Measurements from ENCODE around the gene HAS3.
"Not testable (repeated sequence)": the region's sequence is repeated elsewhere in the genome, so short reads cannot be mapped to it uniquely, and the experiment has no call there.

HAS3 gene

GRCh38 chr16:69126221-69126620 lies 20.8 kb downstream of the HAS3 start:
- TF ChIP-seq CTCF (IDR thresholded peaks at IDR 0.05; ENCODE audit: borderline replicate concordance, extremely low read depth, low read length, poor library complexity, severe bottlenecking) (no peak), EZH2 (IDR thresholded peaks at IDR 0.05; ENCODE audit: borderline replicate concordance, low read depth, low read length, severe bottlenecking) (no peak)
- Histone ChIP-seq H3K4me2 (ENCODE audit: insufficient read depth, low read length) (no peak overlapping the region), H2AFZ (ENCODE audit: low read depth, low read length) (no peak overlapping the region), H4K20me1 (ENCODE audit: insufficient read depth, low read length) (peaks cover 61% of the 10 kb centered on the region), H3K9me3 (ENCODE audit: insufficient read depth, low read length, severe bottlenecking) (no peaks in the 10 kb centered on the region), H3K36me3 (ENCODE audit: insufficient read depth, low read length) (peaks cover 64% of the 10 kb centered on the region), H3K9ac (ENCODE audit: low read depth, low read length) (no peak overlapping the region), H3K4me3 (ENCODE audit: low read depth in 1 of 2, low read length in 2 of 2) (no peak overlapping the region), H3K4me1 (ENCODE audit: insufficient read depth, low read length) (peaks cover 14% of the 10 kb centered on the region), H3K27ac (ENCODE audit: low read length) (no peak overlapping the region), H3K27me3 (ENCODE audit: insufficient read depth, low read length, poor library complexity) (no peaks in the 10 kb centered on the region), H3K79me2 (ENCODE audit: insufficient read depth, low read length) (peaks cover 90% of the 10 kb centered on the region)
- ATAC-seq (ENCODE audit: insufficient read depth, low read depth) = no peak
- DNase-seq = no peak

GRCh38 chr16:69126801-69127200 lies 21.3 kb downstream of the HAS3 start:
- not testable (repeated sequence) for H3K4me3 ChIP-seq (ENCODE audit: low read depth in 1 of 2, low read length in 2 of 2); DNase-seq; ATAC-seq (ENCODE audit: insufficient read depth, low read depth); H3K4me2 ChIP-seq (ENCODE audit: insufficient read depth, low read length); H2AFZ ChIP-seq (ENCODE audit: low read depth, low read length); H3K27ac ChIP-seq (ENCODE audit: low read length); H3K27me3 ChIP-seq (ENCODE audit: insufficient read depth, low read length, poor library complexity); H3K9me3 ChIP-seq (ENCODE audit: insufficient read depth, low read length, severe bottlenecking); H3K9ac ChIP-seq (ENCODE audit: low read depth, low read length)
- Histone ChIP-seq H4K20me1 (ENCODE audit: insufficient read depth, low read length) (peaks cover 63% of the 10 kb centered on the region), H3K79me2 (ENCODE audit: insufficient read depth, low read length) (peaks cover 96% of the 10 kb centered on the region), H3K36me3 (ENCODE audit: insufficient read depth, low read length) (peaks cover 62% of the 10 kb centered on the region), H3K4me1 (ENCODE audit: insufficient read depth, low read length) (peaks cover 14% of the 10 kb centered on the region)

GRCh38 chr16:69127966-69128510 lies 22.6 kb downstream of the HAS3 start:
- Histone ChIP-seq H3K4me2 (ENCODE audit: insufficient read depth, low read length) (no peak overlapping the region), H3K79me2 (ENCODE audit: insufficient read depth, low read length) (peaks cover 95% of the 10 kb centered on the region), H3K4me3 (ENCODE audit: low read depth in 1 of 2, low read length in 2 of 2) (no peak overlapping the region), H3K9ac (ENCODE audit: low read depth, low read length) (no peak overlapping the region), H3K4me1 (ENCODE audit: insufficient read depth, low read length) (peaks cover 15% of the 10 kb centered on the region), H4K20me1 (ENCODE audit: insufficient read depth, low read length) (peaks cover 55% of the 10 kb centered on the region), H3K27ac (ENCODE audit: low read length) (no peak overlapping the region), H2AFZ (ENCODE audit: low read depth, low read length) (no peak overlapping the region), H3K9me3 (ENCODE audit: insufficient read depth, low read length, severe bottlenecking) (no peaks in the 10 kb centered on the region), H3K36me3 (ENCODE audit: insufficient read depth, low read length) (peaks cover 57% of the 10 kb centered on the region), H3K27me3 (ENCODE audit: insufficient read depth, low read length, poor library complexity) (no peaks in the 10 kb centered on the region)
- ATAC-seq (ENCODE audit: insufficient read depth, low read depth) = no peak
- no peak for TF ChIP-seq CTCF (IDR thresholded peaks at IDR 0.05; ENCODE audit: borderline replicate concordance, extremely low read depth, low read length, poor library complexity, severe bottlenecking)
- no peak for TF ChIP-seq EZH2 (IDR thresholded peaks at IDR 0.05; ENCODE audit: borderline replicate concordance, low read depth, low read length, severe bottlenecking)
- no peak for DNase-seq

GRCh38 chr16:69130461-69130860 lies 25.0 kb downstream of the HAS3 start:
- no peak overlapping the region for H3K9ac ChIP-seq (ENCODE audit: low read depth, low read length)
- peak overlapping the region; percentile 75; the same call in 1 of the 2 replicates for H3K27ac ChIP-seq (ENCODE audit: low read length)
- H3K4me3 ChIP-seq (ENCODE audit: low read depth in 1 of 2, low read length in 2 of 2) = peak overlapping the region in 1 of 2 experiments; percentile 95; a peak in 1 of 4 replicates
- H3K9me3 ChIP-seq (ENCODE audit: insufficient read depth, low read length, severe bottlenecking) = no peaks in the 10 kb centered on the region
- no peak for TF ChIP-seq CTCF (IDR thresholded peaks at IDR 0.05; ENCODE audit: borderline replicate concordance, extremely low read depth, low read length, poor library complexity, severe bottlenecking)
- no peak for TF ChIP-seq EZH2 (IDR thresholded peaks at IDR 0.05; ENCODE audit: borderline replicate concordance, low read depth, low read length, severe bottlenecking)
- DNase-seq (no peak), ATAC-seq (ENCODE audit: insufficient read depth, low read depth) (no peak)
- no peak overlapping the region for H2AFZ ChIP-seq (ENCODE audit: low read depth, low read length)
- no peaks in the 10 kb centered on the region for H3K27me3 ChIP-seq (ENCODE audit: insufficient read depth, low read length, poor library complexity)
- peaks cover 96% of the 10 kb centered on the region for H3K79me2 ChIP-seq (ENCODE audit: insufficient read depth, low read length)
- peaks cover 42% of the 10 kb centered on the region for H4K20me1 ChIP-seq (ENCODE audit: insufficient read depth, low read length)
- peak overlapping the region; percentile 79 for H3K4me2 ChIP-seq (ENCODE audit: insufficient read depth, low read length)
- H3K36me3 ChIP-seq (ENCODE audit: insufficient read depth, low read length) = peaks cover 54% of the 10 kb centered on the region
- peaks cover 39% of the 10 kb centered on the region for H3K4me1 ChIP-seq (ENCODE audit: insufficient read depth, low read length)

Data from DND-41 (cell line).